Adipocyte (in vitro differentiated cells): ENCODE measurements around the gene RBMS3.
"Not testable (repeated sequence)": the region's sequence is repeated elsewhere in the genome, so short reads cannot be mapped to it uniquely, and the experiment has no call there.

Source experiments
- DNase-seq: peaks from one replicate; pipeline ENCODE4 v3.0.0-alpha.2; 2015; ENCODE audit warnings: low read depth
- H3K27me3 ChIP-seq: replicated peaks from 2 replicates; pipeline ENCODE4 v1.7.0; 2013; ENCODE audit warnings: mild to moderate bottlenecking, low read length, moderate library complexity; ENCODE audit not compliant: control insufficient read depth, insufficient read depth
- H3K36me3 ChIP-seq: 2 replicates; pipeline ENCODE4 v1.7.0; 2013; ENCODE audit warnings: low read length, mild to moderate bottlenecking, moderate library complexity; ENCODE audit not compliant: control insufficient read depth, insufficient read depth, severe bottlenecking
- H3K4me1 ChIP-seq: 2 replicates; pipeline ENCODE4 v1.7.0; 2013; ENCODE audit warnings: mild to moderate bottlenecking, low read length, moderate library complexity; ENCODE audit not compliant: control insufficient read depth, insufficient read depth
- H3K4me3 ChIP-seq: 2 replicates; pipeline ENCODE4 v1.7.0; 2013; ENCODE audit warnings: mild to moderate bottlenecking, low read length, moderate library complexity
- H3K9ac ChIP-seq: 2 replicates; pipeline ENCODE4 v1.7.0; 2013; ENCODE audit warnings: mild to moderate bottlenecking, low read length, moderate library complexity
- H3K9me3 ChIP-seq: 2 replicates; pipeline ENCODE4 v1.7.0; 2013; ENCODE audit warnings: mild to moderate bottlenecking, low read length, moderate library complexity; ENCODE audit not compliant: control insufficient read depth

The RBMS3 gene

GRCh38 chr3:29280404-29281093 lies at the start of gene RBMS3:
Gene RBMS3, plus strand, starts transcription at chr3:29281071.
- Histone ChIP-seq H3K36me3 (no peaks in the 10 kb centered on the region), H3K27me3 (no peaks in the 10 kb centered on the region), H3K4me3 (peak within 1 kb of the TSS; percentile 91), H3K9ac (peak within 1 kb of the TSS; percentile 95), H3K4me1 (peaks cover 21% of the 10 kb centered on the region), H3K9me3 (no peaks in the 10 kb centered on the region)
- DNase-seq: peak; percentile 96

- peak; percentile 79 for DNase-seq
Measured at GRCh38 chr3:29233126-29233525, 47.7 kb upstream of the RBMS3 start.

GRCh38 chr3:29236146-29236840 lies 44.6 kb upstream of the RBMS3 start:
- H3K4me1 ChIP-seq: peaks cover 16% of the 10 kb centered on the region

More at GRCh38 chr3:29233126-29233525, 47.7 kb upstream of the RBMS3 start:
- H3K9ac ChIP-seq, H3K36me3 ChIP-seq, H3K4me3 ChIP-seq, H3K27me3 ChIP-seq, H3K9me3 ChIP-seq, H3K4me1 ChIP-seq: not testable (repeated sequence)

GRCh38 chr3:29239376-29239775 lies 41.5 kb upstream of the RBMS3 start:
- Histone ChIP-seq H3K4me3 (no peak overlapping the region), H3K9me3 (no peaks in the 10 kb centered on the region), H3K9ac (no peak overlapping the region), H3K36me3 (no peaks in the 10 kb centered on the region), H3K27me3 (no peaks in the 10 kb centered on the region), H3K4me1 (peaks cover 11% of the 10 kb centered on the region)
- no peak for DNase-seq

More at GRCh38 chr3:29236146-29236840, 44.6 kb upstream of the RBMS3 start:
- H3K4me3 ChIP-seq: no peak overlapping the region
- H3K9ac ChIP-seq: no peak overlapping the region
- no peaks in the 10 kb centered on the region for H3K27me3 ChIP-seq
- DNase-seq: no peak
- H3K36me3 ChIP-seq: no peaks in the 10 kb centered on the region
- H3K9me3 ChIP-seq: no peaks in the 10 kb centered on the region

GRCh38 chr3:29240248-29240647 lies 40.6 kb upstream of the RBMS3 start:
- peaks cover 11% of the 10 kb centered on the region for H3K4me1 ChIP-seq
- no peak overlapping the region for H3K4me3 ChIP-seq
- DNase-seq: peak; percentile 39
- H3K9ac ChIP-seq: no peak overlapping the region
- H3K9me3 ChIP-seq: no peaks in the 10 kb centered on the region
- no peaks in the 10 kb centered on the region for H3K27me3 ChIP-seq
- no peaks in the 10 kb centered on the region for H3K36me3 ChIP-seq

GRCh38 chr3:29240887-29241286 lies 40.0 kb upstream of the RBMS3 start:
- no peaks in the 10 kb centered on the region for H3K27me3 ChIP-seq
- no peak for DNase-seq
- no peaks in the 10 kb centered on the region for H3K9me3 ChIP-seq
- H3K36me3 ChIP-seq: no peaks in the 10 kb centered on the region
- peaks cover 14% of the 10 kb centered on the region for H3K4me1 ChIP-seq
- H3K4me3 ChIP-seq: no peak overlapping the region
- no peak overlapping the region for H3K9ac ChIP-seq

- peaks cover 14% of the 10 kb centered on the region for H3K4me1 ChIP-seq
- H3K36me3 ChIP-seq: no peaks in the 10 kb centered on the region
- H3K9ac ChIP-seq: no peak overlapping the region
- no peaks in the 10 kb centered on the region for H3K27me3 ChIP-seq
- H3K4me3 ChIP-seq: no peak overlapping the region
- H3K9me3 ChIP-seq: no peaks in the 10 kb centered on the region
- DNase-seq: no peak
Measured at GRCh38 chr3:29241855-29242254, 39.0 kb upstream of the RBMS3 start.

GRCh38 chr3:29242296-29242695 lies 38.6 kb upstream of the RBMS3 start:
- Histone ChIP-seq H3K4me1 (peaks cover 14% of the 10 kb centered on the region), H3K9ac (no peak overlapping the region), H3K4me3 (no peak overlapping the region), H3K27me3 (no peaks in the 10 kb centered on the region), H3K9me3 (no peaks in the 10 kb centered on the region), H3K36me3 (no peaks in the 10 kb centered on the region)
- DNase-seq: no peak

- no peak overlapping the region for H3K4me3 ChIP-seq
- no peaks in the 10 kb centered on the region for H3K36me3 ChIP-seq
- no peak for DNase-seq
- no peaks in the 10 kb centered on the region for H3K9me3 ChIP-seq
- no peaks in the 10 kb centered on the region for H3K27me3 ChIP-seq
- no peak overlapping the region for H3K9ac ChIP-seq
- peaks cover 2% of the 10 kb centered on the region for H3K4me1 ChIP-seq
Measured at GRCh38 chr3:29245441-29245840, 35.4 kb upstream of the RBMS3 start.

- H3K9me3 ChIP-seq: no peaks in the 10 kb centered on the region
- no peak overlapping the region for H3K9ac ChIP-seq
- no peaks in the 10 kb centered on the region for H3K36me3 ChIP-seq
- no peak for DNase-seq
- no peak overlapping the region for H3K4me3 ChIP-seq
- H3K27me3 ChIP-seq: no peaks in the 10 kb centered on the region
- H3K4me1 ChIP-seq: peaks cover 2% of the 10 kb centered on the region
Measured at GRCh38 chr3:29247088-29247745, 33.7 kb upstream of the RBMS3 start.

- Histone ChIP-seq H3K36me3 (no peaks in the 10 kb centered on the region), H3K4me1 (peaks cover 7% of the 10 kb centered on the region), H3K9me3 (no peaks in the 10 kb centered on the region), H3K9ac (no peak overlapping the region), H3K27me3 (no peaks in the 10 kb centered on the region), H3K4me3 (no peak overlapping the region)
- DNase-seq: no peak
Measured at GRCh38 chr3:29249829-29250345, 31.0 kb upstream of the RBMS3 start.
